ENCODE results near the gene SLC25A45. TPM values are rescaled to one million over a fixed set of nuclear protein-coding genes. Genes with fewer than 3 reads are reported as not detected.

Gene SLC25A45
- total and polyA plus RNA-seq, 2 donors (not counting 1 experiment from before 2014, with no cell fraction given), result 16.4 to 80.6 TPM

DNA sequence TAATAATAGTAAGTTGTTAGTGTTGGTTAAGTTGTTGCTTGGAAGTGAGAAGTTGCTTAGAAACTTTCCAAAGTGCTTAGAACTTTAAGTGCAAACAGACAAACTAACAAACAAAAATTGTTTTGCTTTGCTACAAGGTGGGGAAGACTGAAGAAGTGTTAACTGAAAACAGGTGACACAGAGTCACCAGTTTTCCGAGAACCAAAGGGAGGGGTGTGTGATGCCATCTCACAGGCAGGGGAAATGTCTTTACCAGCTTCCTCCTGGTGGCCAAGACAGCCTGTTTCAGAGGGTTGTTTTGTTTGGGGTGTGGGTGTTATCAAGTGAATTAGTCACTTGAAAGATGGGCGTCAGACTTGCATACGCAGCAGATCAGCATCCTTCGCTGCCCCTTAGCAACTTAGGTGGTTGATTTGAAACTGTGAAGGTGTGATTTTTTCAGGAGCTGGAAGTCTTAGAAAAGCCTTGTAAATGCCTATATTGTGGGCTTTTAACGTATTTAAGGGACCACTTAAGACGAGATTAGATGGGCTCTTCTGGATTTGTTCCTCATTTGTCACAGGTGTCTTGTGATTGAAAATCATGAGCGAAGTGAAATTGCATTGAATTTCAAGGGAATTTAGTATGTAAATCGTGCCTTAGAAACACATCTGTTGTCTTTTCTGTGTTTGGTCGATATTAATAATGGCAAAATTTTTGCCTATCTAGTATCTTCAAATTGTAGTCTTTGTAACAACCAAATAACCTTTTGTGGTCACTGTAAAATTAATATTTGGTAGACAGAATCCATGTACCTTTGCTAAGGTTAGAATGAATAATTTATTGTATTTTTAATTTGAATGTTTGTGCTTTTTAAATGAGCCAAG lies 42.9 kb upstream of the SLC25A45 start:
- WGBS (ENCODE audit: insufficient coverage), result 0% methylated on average over 6 of the region's 9 CpGs

More for the DNA sequence above, 42.9 kb upstream of the SLC25A45 start:
- TF ChIP-seq EZH2 (IDR thresholded peaks at IDR 0.05; ENCODE audit: borderline replicate concordance, insufficient read depth, low read depth, low read length, poor library complexity, severe bottlenecking), result no peak
- TF ChIP-seq, protein P1, sequence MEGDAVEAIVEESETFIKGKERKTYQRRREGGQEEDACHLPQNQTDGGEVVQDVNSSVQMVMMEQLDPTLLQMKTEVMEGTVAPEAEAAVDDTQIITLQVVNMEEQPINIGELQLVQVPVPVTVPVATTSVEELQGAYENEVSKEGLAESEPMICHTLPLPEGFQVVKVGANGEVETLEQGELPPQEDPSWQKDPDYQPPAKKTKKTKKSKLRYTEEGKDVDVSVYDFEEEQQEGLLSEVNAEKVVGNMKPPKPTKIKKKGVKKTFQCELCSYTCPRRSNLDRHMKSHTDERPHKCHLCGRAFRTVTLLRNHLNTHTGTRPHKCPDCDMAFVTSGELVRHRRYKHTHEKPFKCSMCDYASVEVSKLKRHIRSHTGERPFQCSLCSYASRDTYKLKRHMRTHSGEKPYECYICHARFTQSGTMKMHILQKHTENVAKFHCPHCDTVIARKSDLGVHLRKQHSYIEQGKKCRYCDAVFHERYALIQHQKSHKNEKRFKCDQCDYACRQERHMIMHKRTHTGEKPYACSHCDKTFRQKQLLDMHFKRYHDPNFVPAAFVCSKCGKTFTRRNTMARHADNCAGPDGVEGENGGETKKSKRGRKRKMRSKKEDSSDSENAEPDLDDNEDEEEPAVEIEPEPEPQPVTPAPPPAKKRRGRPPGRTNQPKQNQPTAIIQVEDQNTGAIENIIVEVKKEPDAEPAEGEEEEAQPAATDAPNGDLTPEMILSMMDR (IDR thresholded peaks at IDR 0.05), result peak; percentile 37
- Histone ChIP-seq H3K27me3 (replicated peaks in 1 of 4; ENCODE audit: control extremely low read depth in 1 of 4, control insufficient read depth in 3 of 4, insufficient read depth in 4 of 4, low read length in 3 of 4) (no peaks in the 10 kb centered on the region), H2AFZ (ENCODE audit: insufficient read depth, low read depth, low read length, poor library complexity, severe bottlenecking) (no peak overlapping the region), H3K4me2 (replicated peaks; ENCODE audit: low read depth, low read length, poor library complexity, severe bottlenecking) (peak overlapping the region; percentile 94), H3K79me2 (ENCODE audit: control insufficient read depth, insufficient read depth, low read length) (peaks cover 78% of the 10 kb centered on the region), H3K4me1 (ENCODE audit: control insufficient read depth in 2 of 2, insufficient read depth in 2 of 2, low read length in 2 of 2) (peaks cover 79 to 88% of the 10 kb centered on the region in 2 donors), H3K9me3 (ENCODE audit: control extremely low read depth in 1 of 3, control insufficient read depth in 2 of 3, insufficient read depth in 1 of 3, low read length in 2 of 3) (no peaks in the 10 kb centered on the region), H4K20me1 (ENCODE audit: control insufficient read depth, insufficient read depth, low read length, poor library complexity, severe bottlenecking) (no peaks in the 10 kb centered on the region), H3K36me3 (replicated peaks in 1 of 2; ENCODE audit: control extremely low read depth in 1 of 2, control insufficient read depth in 1 of 2, extremely low read depth in 1 of 2, insufficient read depth in 2 of 2, low read length in 1 of 2) (peaks cover 0 to 12% of the 10 kb centered on the region in 2 experiments), H3K27ac (ENCODE audit: low read length in 2 of 2) (peak overlapping the region; percentile 91 to 97), H3K4me3 (ENCODE audit: control extremely low read depth in 1 of 5, extremely low read depth in 1 of 5, insufficient read depth in 1 of 5, low read depth in 2 of 5, low read length in 4 of 5) (peak overlapping the region; percentile 63 to 98 (median 75)), H3K9ac (ENCODE audit: low read length) (peak overlapping the region; percentile 90)
- ChIA-PET CTCF (interaction anchor here (0.9 to 14.9 kb wide), 10 partner anchors 10 to 79 kb away, joined by 3 to 541 read pairs (median 4); partner anchors contain the start of gene MALAT1), POLR2A (interaction anchor here (0.7 to 16.5 kb wide), 13 partner anchors 8 to 76 kb away, joined by 3 to 1159 read pairs (median 8); partner anchors contain the start of genes FRMD8, MALAT1 and SLC25A45)
- intact Hi-C loops (cut with micrococcal nuclease), result loop anchor here (1.0 kb wide), 2 partner anchors 9 to 43 kb away; partner anchors contain the start of gene SLC25A45
- H3K4me3 Mint-ChIP-seq, result peak overlapping the region; percentile 92
- no peaks in the 10 kb centered on the region for H3K9me3 Mint-ChIP-seq (ENCODE audit: insufficient read depth)
- DNase-seq (peak; percentile 94), ATAC-seq (ENCODE audit: low read depth) (peak; percentile 36)
- H3K4me1 Mint-ChIP-seq, result peaks cover 75% of the 10 kb centered on the region
- H3K27ac Mint-ChIP-seq, result peak overlapping the region; percentile 100
- no peaks in the 10 kb centered on the region for H3K27me3 Mint-ChIP-seq

Measured in B cell (primary cell).